T-helper 2 cell treated with Interferon-gamma antibody and Interleukin-4, amounts not matched to agents 5 μg/mL and 100 μg/mL, for 36 hours (primary cell): Measurements from ENCODE around the gene NAA80.

Experiments
- DNase-seq: peaks from one replicate; pipeline ENCODE4 v3.0.0; 2021; ENCODE audit warnings: low spot score
- H3K27ac Mint-ChIP-seq: one replicate; pipeline ENCODE4 v1.8.0; 2021; ENCODE audit warnings: mild to moderate bottlenecking, mixed read lengths
- H3K27me3 Mint-ChIP-seq: one replicate; pipeline ENCODE4 v1.8.0; 2021; ENCODE audit warnings: low read depth, mixed read lengths
- H3K36me3 Mint-ChIP-seq: one replicate; pipeline ENCODE4 v1.8.0; 2021; ENCODE audit warnings: low read depth, mixed read lengths
- H3K4me1 Mint-ChIP-seq: one replicate; pipeline ENCODE4 v1.8.0; 2021; ENCODE audit warnings: low read depth, mixed read lengths
- H3K4me3 Mint-ChIP-seq: one replicate; pipeline ENCODE4 v1.8.0; 2022; ENCODE audit warnings: mild to moderate bottlenecking, moderate library complexity, mixed read lengths
- H3K9me3 Mint-ChIP-seq: one replicate; pipeline ENCODE4 v1.8.0; 2021; ENCODE audit warnings: mixed read lengths

NAA80 gene

GRCh38 chr3:50260027-50260941, 38.9 kb downstream of the NAA80 start:
- H3K27ac Mint-ChIP-seq: peak overlapping the region; percentile 84
- H3K27me3 Mint-ChIP-seq: no peaks in the 10 kb centered on the region
- H3K36me3 Mint-ChIP-seq: peaks cover 26% of the 10 kb centered on the region
- peaks cover 6% of the 10 kb centered on the region for H3K4me1 Mint-ChIP-seq
- peak overlapping the region; percentile 69 for H3K4me3 Mint-ChIP-seq
- DNase-seq: peak; percentile 91
- no peaks in the 10 kb centered on the region for H3K9me3 Mint-ChIP-seq

- H3K36me3 Mint-ChIP-seq: peaks cover 28% of the 10 kb centered on the region
- peak overlapping the region; percentile 84 for H3K27ac Mint-ChIP-seq
- peaks cover 6% of the 10 kb centered on the region for H3K4me1 Mint-ChIP-seq
- DNase-seq: no peak
- H3K27me3 Mint-ChIP-seq: no peaks in the 10 kb centered on the region
- H3K9me3 Mint-ChIP-seq: no peaks in the 10 kb centered on the region
- peak overlapping the region; percentile 69 for H3K4me3 Mint-ChIP-seq
Observed at GRCh38 chr3:50259432-50260026, 39.7 kb downstream of the NAA80 start.

- no peaks in the 10 kb centered on the region for H3K9me3 Mint-ChIP-seq
- peaks cover 33% of the 10 kb centered on the region for H3K36me3 Mint-ChIP-seq
- H3K27me3 Mint-ChIP-seq: no peaks in the 10 kb centered on the region
- H3K27ac Mint-ChIP-seq: peak overlapping the region; percentile 49
- H3K4me1 Mint-ChIP-seq: peaks cover 6% of the 10 kb centered on the region
- DNase-seq: no peak
- H3K4me3 Mint-ChIP-seq: no peak overlapping the region
Observed at GRCh38 chr3:50258979-50259378, 40.2 kb downstream of the NAA80 start.

- peaks cover 6% of the 10 kb centered on the region for H3K4me1 Mint-ChIP-seq
- no peak overlapping the region for H3K4me3 Mint-ChIP-seq
- DNase-seq: no peak
- H3K27me3 Mint-ChIP-seq: no peaks in the 10 kb centered on the region
- H3K9me3 Mint-ChIP-seq: no peaks in the 10 kb centered on the region
- H3K27ac Mint-ChIP-seq: peak overlapping the region; percentile 10
- H3K36me3 Mint-ChIP-seq: peaks cover 40% of the 10 kb centered on the region
Observed at GRCh38 chr3:50258029-50258680, 41.0 kb downstream of the NAA80 start.

- DNase-seq: no peak
- H3K9me3 Mint-ChIP-seq: no peaks in the 10 kb centered on the region
- H3K36me3 Mint-ChIP-seq: peaks cover 41% of the 10 kb centered on the region
- no peak overlapping the region for H3K4me3 Mint-ChIP-seq
- H3K27ac Mint-ChIP-seq: no peak overlapping the region
- H3K4me1 Mint-ChIP-seq: peaks cover 6% of the 10 kb centered on the region
- no peaks in the 10 kb centered on the region for H3K27me3 Mint-ChIP-seq
Observed at GRCh38 chr3:50256978-50257890, 42.0 kb downstream of the NAA80 start.

GRCh38 chr3:50255251-50255615, 44.0 kb downstream of the NAA80 start:
- peaks cover 48% of the 10 kb centered on the region for H3K36me3 Mint-ChIP-seq
- no peak overlapping the region for H3K4me3 Mint-ChIP-seq
- no peak overlapping the region for H3K27ac Mint-ChIP-seq
- no peak for DNase-seq
- no peaks in the 10 kb centered on the region for H3K27me3 Mint-ChIP-seq
- peaks cover 12% of the 10 kb centered on the region for H3K4me1 Mint-ChIP-seq
- H3K9me3 Mint-ChIP-seq: no peaks in the 10 kb centered on the region

GRCh38 chr3:50254577-50255250, 44.5 kb downstream of the NAA80 start:
- Mint-ChIP-seq H3K27ac (no peak overlapping the region), H3K4me3 (no peak overlapping the region), H3K36me3 (peaks cover 51% of the 10 kb centered on the region), H3K27me3 (no peaks in the 10 kb centered on the region), H3K9me3 (no peaks in the 10 kb centered on the region), H3K4me1 (peaks cover 13% of the 10 kb centered on the region)
- DNase-seq: no peak

- Mint-ChIP-seq H3K4me3 (no peak overlapping the region), H3K36me3 (peaks cover 34% of the 10 kb centered on the region), H3K27ac (peak overlapping the region; percentile 36), H3K9me3 (no peaks in the 10 kb centered on the region), H3K4me1 (peaks cover 25% of the 10 kb centered on the region), H3K27me3 (no peaks in the 10 kb centered on the region)
- peak; percentile 63 for DNase-seq
Observed at GRCh38 chr3:50251220-50251619, 48.0 kb downstream of the NAA80 start.

GRCh38 chr3:50250514-50250913, 48.7 kb downstream of the NAA80 start:
- peaks cover 31% of the 10 kb centered on the region for H3K4me1 Mint-ChIP-seq

GRCh38 chr3:50249457-50249856, 49.7 kb downstream of the NAA80 start:
- Mint-ChIP-seq H3K27ac (no peak overlapping the region), H3K36me3 (peaks cover 31% of the 10 kb centered on the region)

More at GRCh38 chr3:50250514-50250913, 48.7 kb downstream of the NAA80 start:
- H3K4me3 Mint-ChIP-seq: no peak overlapping the region
- H3K27ac Mint-ChIP-seq: no peak overlapping the region
- H3K9me3 Mint-ChIP-seq: no peaks in the 10 kb centered on the region
- H3K36me3 Mint-ChIP-seq: peaks cover 34% of the 10 kb centered on the region
- DNase-seq: no peak
- no peaks in the 10 kb centered on the region for H3K27me3 Mint-ChIP-seq

GRCh38 chr3:50248387-50248786, 50.8 kb downstream of the NAA80 start:
- peaks cover 24% of the 10 kb centered on the region for H3K36me3 Mint-ChIP-seq

More at GRCh38 chr3:50249457-50249856, 49.7 kb downstream of the NAA80 start:
- Mint-ChIP-seq H3K4me3 (no peak overlapping the region), H3K9me3 (no peaks in the 10 kb centered on the region), H3K27me3 (no peaks in the 10 kb centered on the region), H3K4me1 (peaks cover 39% of the 10 kb centered on the region)
- no peak for DNase-seq

GRCh38 chr3:50246517-50246954, 52.7 kb downstream of the NAA80 start:
- peak; percentile 91 for DNase-seq

More at GRCh38 chr3:50248387-50248786, 50.8 kb downstream of the NAA80 start:
- peak overlapping the region; percentile 32 for H3K4me3 Mint-ChIP-seq
- H3K9me3 Mint-ChIP-seq: no peaks in the 10 kb centered on the region
- H3K27ac Mint-ChIP-seq: peak overlapping the region; percentile 85
- no peaks in the 10 kb centered on the region for H3K27me3 Mint-ChIP-seq
- DNase-seq: no peak
- peaks cover 46% of the 10 kb centered on the region for H3K4me1 Mint-ChIP-seq

More at GRCh38 chr3:50246517-50246954, 52.7 kb downstream of the NAA80 start:
- Mint-ChIP-seq H3K4me3 (peak overlapping the region; percentile 82), H3K36me3 (peaks cover 27% of the 10 kb centered on the region), H3K9me3 (no peaks in the 10 kb centered on the region), H3K4me1 (peaks cover 60% of the 10 kb centered on the region), H3K27me3 (no peaks in the 10 kb centered on the region), H3K27ac (peak overlapping the region; percentile 93)
